ENCODE results near the gene RASAL2. TPM values are rescaled to one million over a fixed set of nuclear protein-coding genes. Genes with fewer than 3 reads are reported as not detected.

The RASAL2 gene
- total RNA-seq, 2 experiments from 2014 or later = not detected

GRCh38 chr1:178230881-178231409 lies 137.0 kb downstream of the RASAL2 start:
- H3K9me3 Mint-ChIP-seq = no peaks in the 10 kb centered on the region
- no peak for TF ChIP-seq CTCF (IDR thresholded peaks at IDR 0.05)
- POLR2A ChIA-PET = no interaction called here
- CTCF ChIA-PET = no interaction called here
- ATAC-seq = no peak
- H3K27ac Mint-ChIP-seq = no peak overlapping the region
- no peaks in the 10 kb centered on the region for H3K27me3 Mint-ChIP-seq
- H3K4me1 Mint-ChIP-seq (ENCODE audit: low read depth) = no peaks in the 10 kb centered on the region
- no peak overlapping the region for H3K4me3 Mint-ChIP-seq
- intact Hi-C loops (cut with micrococcal nuclease) = no loop called here
- no peaks in the 10 kb centered on the region for H3K36me3 Mint-ChIP-seq (ENCODE audit: low read depth)
- DNase-seq = no peak

- Mint-ChIP-seq H3K4me1 (ENCODE audit: low read depth) (no peaks in the 10 kb centered on the region), H3K4me3 (no peak overlapping the region), H3K27me3 (no peaks in the 10 kb centered on the region), H3K9me3 (no peaks in the 10 kb centered on the region), H3K27ac (no peak overlapping the region), H3K36me3 (ENCODE audit: low read depth) (no peaks in the 10 kb centered on the region)
- no peak for TF ChIP-seq CTCF (IDR thresholded peaks at IDR 0.05)
- intact Hi-C loops (cut with micrococcal nuclease) = no loop called here
- ATAC-seq (no peak), DNase-seq (no peak)
- POLR2A ChIA-PET = no interaction called here
- CTCF ChIA-PET = no interaction called here
Observed at GRCh38 chr1:178232108-178232507, 138.2 kb downstream of the RASAL2 start.

- no peaks in the 10 kb centered on the region for H3K4me1 Mint-ChIP-seq (ENCODE audit: low read depth)
- no peaks in the 10 kb centered on the region for H3K9me3 Mint-ChIP-seq
- TF ChIP-seq CTCF (IDR thresholded peaks at IDR 0.05) = no peak
- DNase-seq (no peak), ATAC-seq (no peak)
- intact Hi-C loops (cut with micrococcal nuclease) = no loop called here
- CTCF ChIA-PET = no interaction called here
- no peak overlapping the region for H3K27ac Mint-ChIP-seq
- POLR2A ChIA-PET = no interaction called here
- no peaks in the 10 kb centered on the region for H3K27me3 Mint-ChIP-seq
- no peak overlapping the region for H3K4me3 Mint-ChIP-seq
- H3K36me3 Mint-ChIP-seq (ENCODE audit: low read depth) = no peaks in the 10 kb centered on the region
Observed at GRCh38 chr1:178232949-178233348, 139.0 kb downstream of the RASAL2 start.

- ChIA-PET CTCF (no interaction called here), POLR2A (no interaction called here)
- Mint-ChIP-seq H3K27ac (no peak overlapping the region), H3K4me3 (no peak overlapping the region), H3K4me1 (ENCODE audit: low read depth) (no peaks in the 10 kb centered on the region), H3K9me3 (no peaks in the 10 kb centered on the region), H3K36me3 (ENCODE audit: low read depth) (no peaks in the 10 kb centered on the region), H3K27me3 (no peaks in the 10 kb centered on the region)
- no peak for ATAC-seq
- TF ChIP-seq CTCF (IDR thresholded peaks at IDR 0.05) = no peak
- DNase-seq = no peak
- intact Hi-C loops (cut with micrococcal nuclease) = no loop called here
Observed at GRCh38 chr1:178237121-178237520, 143.2 kb downstream of the RASAL2 start.

- H3K4me3 Mint-ChIP-seq = no peak overlapping the region
- no peak for TF ChIP-seq CTCF (IDR thresholded peaks at IDR 0.05)
- POLR2A ChIA-PET = no interaction called here
- CTCF ChIA-PET = no interaction called here
- ATAC-seq (no peak), DNase-seq (no peak)
- intact Hi-C loops (cut with micrococcal nuclease) = no loop called here
- no peaks in the 10 kb centered on the region for H3K36me3 Mint-ChIP-seq (ENCODE audit: low read depth)
- no peaks in the 10 kb centered on the region for H3K27me3 Mint-ChIP-seq
- no peaks in the 10 kb centered on the region for H3K4me1 Mint-ChIP-seq (ENCODE audit: low read depth)
- no peaks in the 10 kb centered on the region for H3K9me3 Mint-ChIP-seq
- H3K27ac Mint-ChIP-seq = no peak overlapping the region
Observed at GRCh38 chr1:178238722-178239510, 145.0 kb downstream of the RASAL2 start.

All from activated CD8-positive, alpha-beta T cell treated with anti-CD3 and anti-CD28 coated beads for 36 hours (primary cell).